HG03439 (cell line): Measurements from ENCODE around the gene CHRNB4.
"Not testable (repeated sequence)": the region's sequence is repeated elsewhere in the genome, so short reads cannot be mapped to it uniquely, and the experiment has no call there.

Source experiments
- ATAC-seq: cut with Tn5 transposase; IDR thresholded peaks from one replicate; pipeline ENCODE4 v1.9.1; 2021; ENCODE audit warnings: mild to moderate bottlenecking, moderate library complexity; ENCODE audit not compliant: unreplicated experiment

Gene CHRNB4

GRCh38 chr15:78618064-78618463, 22.9 kb downstream of the CHRNB4 start:
- no peak for ATAC-seq

- no peak for ATAC-seq
Measured at GRCh38 chr15:78617516-78617915, 23.5 kb downstream of the CHRNB4 start.

- no peak for ATAC-seq
Measured at GRCh38 chr15:78617076-78617475, 23.9 kb downstream of the CHRNB4 start.

- ATAC-seq, result no peak
Measured at GRCh38 chr15:78616506-78616905, 24.5 kb downstream of the CHRNB4 start.

GRCh38 chr15:78615151-78615589, 25.8 kb downstream of the CHRNB4 start:
- no peak for ATAC-seq

GRCh38 chr15:78614021-78614420, 27.0 kb downstream of the CHRNB4 start:
- no peak for ATAC-seq

- ATAC-seq, result not testable (repeated sequence)
Measured at GRCh38 chr15:78609551-78609950, 31.5 kb downstream of the CHRNB4 start.

- ATAC-seq, result no peak
Measured at GRCh38 chr15:78605680-78606079, 35.3 kb downstream of the CHRNB4 start.

GRCh38 chr15:78605201-78605600, 35.8 kb downstream of the CHRNB4 start:
- no peak for ATAC-seq

- ATAC-seq, result no peak
Measured at GRCh38 chr15:78604420-78604819, 36.6 kb downstream of the CHRNB4 start.

GRCh38 chr15:78603467-78603866, 37.5 kb downstream of the CHRNB4 start:
- no peak for ATAC-seq

GRCh38 chr15:78599189-78599588, 41.8 kb downstream of the CHRNB4 start:
- no peak for ATAC-seq

GRCh38 chr15:78598348-78598747, 42.7 kb downstream of the CHRNB4 start:
- ATAC-seq, result no peak

GRCh38 chr15:78597583-78597982, 43.4 kb downstream of the CHRNB4 start:
- no peak for ATAC-seq

GRCh38 chr15:78574944-78575343, 66.1 kb downstream of the CHRNB4 start:
- no peak for ATAC-seq
